A549 (cell line): ENCODE results near the gene RYR3.

Experiments
- BHLHE40 ChIP-seq: IDR thresholded peaks from 2 replicates; pipeline ENCODE4 v1.6.1; 2012; ENCODE audit warnings: low read depth, low read length, inconsistent platforms
- CTCF ChIP-seq: fragments of >200 bp; sonication (Bioruptor Twin); formaldehyde crosslinking; IDR thresholded peaks from 3 replicates; pipeline ENCODE4 v1.5.1; 2016
- JUNB ChIP-seq: fragments of >200 bp; sonication (Bioruptor Twin); formaldehyde crosslinking; IDR thresholded peaks from 2 replicates; pipeline ENCODE4 v1.6.1; 2016
- POLR2A ChIP-seq: IDR thresholded peaks from 2 replicates; pipeline ENCODE4 v1.6.1; 2012; ENCODE audit warnings: mild to moderate bottlenecking, low read length
- REST ChIP-seq: fragments of 200-600 bp; sonication (generic); IDR thresholded peaks from 2 replicates; pipeline ENCODE4 v1.6.1; 2016; ENCODE audit warnings: antibody characterized with exemption, mild to moderate bottlenecking, moderate library complexity
- RNF2 ChIP-seq: fragments of 200-600 bp; sonication (generic); IDR thresholded peaks from 2 replicates; pipeline ENCODE4 v1.6.1; 2016; ENCODE audit warnings: low read depth, mild to moderate bottlenecking, antibody characterized with exemption, moderate library complexity, borderline replicate concordance
- ZNF302 ChIP-seq: fragments of 250-450 bp; sonication (Bioruptor Pico); IDR thresholded peaks from 2 replicates; pipeline ENCODE4 v1.9.0; 2021; ENCODE audit warnings: inconsistent platforms, mild to moderate bottlenecking, moderate library complexity

GRCh38 chr15:33678176-33678575 is 367.4 kb downstream of the RYR3 start:
- TF ChIP-seq REST (no peak), CTCF (no peak), POLR2A (no peak), JUNB (no peak), ZNF302 (no peak), RNF2 (no peak), BHLHE40 (no peak)
